ENCODE results near the gene MSX2.

DNA sequence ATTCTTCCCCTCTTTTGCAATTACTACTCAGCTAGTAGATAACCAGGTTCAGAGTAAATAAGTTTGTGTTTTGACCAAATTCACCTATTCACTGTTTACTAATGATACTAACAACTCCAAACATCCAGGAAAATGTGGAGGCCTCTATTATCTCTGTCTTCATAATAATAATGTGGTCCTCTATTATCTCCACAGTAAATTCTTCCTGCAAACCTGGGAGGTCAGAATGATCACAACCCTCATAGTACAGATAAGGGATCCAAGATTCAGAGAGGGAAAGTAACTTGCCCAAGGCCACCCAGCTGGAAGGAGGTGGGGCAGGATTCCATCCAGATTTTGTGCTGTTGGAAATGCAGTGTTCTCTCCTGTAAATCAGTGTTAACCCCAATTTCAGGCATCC is 9.6 kb upstream of the MSX2 start:
- TF ChIP-seq, protein P1, sequence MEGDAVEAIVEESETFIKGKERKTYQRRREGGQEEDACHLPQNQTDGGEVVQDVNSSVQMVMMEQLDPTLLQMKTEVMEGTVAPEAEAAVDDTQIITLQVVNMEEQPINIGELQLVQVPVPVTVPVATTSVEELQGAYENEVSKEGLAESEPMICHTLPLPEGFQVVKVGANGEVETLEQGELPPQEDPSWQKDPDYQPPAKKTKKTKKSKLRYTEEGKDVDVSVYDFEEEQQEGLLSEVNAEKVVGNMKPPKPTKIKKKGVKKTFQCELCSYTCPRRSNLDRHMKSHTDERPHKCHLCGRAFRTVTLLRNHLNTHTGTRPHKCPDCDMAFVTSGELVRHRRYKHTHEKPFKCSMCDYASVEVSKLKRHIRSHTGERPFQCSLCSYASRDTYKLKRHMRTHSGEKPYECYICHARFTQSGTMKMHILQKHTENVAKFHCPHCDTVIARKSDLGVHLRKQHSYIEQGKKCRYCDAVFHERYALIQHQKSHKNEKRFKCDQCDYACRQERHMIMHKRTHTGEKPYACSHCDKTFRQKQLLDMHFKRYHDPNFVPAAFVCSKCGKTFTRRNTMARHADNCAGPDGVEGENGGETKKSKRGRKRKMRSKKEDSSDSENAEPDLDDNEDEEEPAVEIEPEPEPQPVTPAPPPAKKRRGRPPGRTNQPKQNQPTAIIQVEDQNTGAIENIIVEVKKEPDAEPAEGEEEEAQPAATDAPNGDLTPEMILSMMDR (conservative IDR thresholded peaks at IDR 0.05; ENCODE audit: low read length) = no peak
- TF ChIP-seq EZH2phosphoT487 (IDR thresholded peaks at IDR 0.05; ENCODE audit: borderline replicate concordance, low read depth, low read length) = no peak

Data from OCI-LY7 (cell line).